IgD-negative memory B cell (primary cell): Measurements from ENCODE around the gene NUDT4. TPM values are rescaled to one million over a fixed set of nuclear protein-coding genes. Genes with fewer than 3 reads are reported as not detected.

Experiments used
- H3K27ac Mint-ChIP-seq, 3 donors: one replicate each; pipeline ENCODE4 v1.8.0; 2020 to 2022; ENCODE audit warnings: mild to moderate bottlenecking in 3 of 3, mixed read lengths in 3 of 3, moderate library complexity in 1 of 3
- H3K27me3 Mint-ChIP-seq: one replicate; pipeline ENCODE4 v1.8.0; 2021; ENCODE audit warnings: mixed read lengths
- H3K36me3 Mint-ChIP-seq: one replicate; pipeline ENCODE4 v1.8.0; 2020; ENCODE audit warnings: mild to moderate bottlenecking, mixed read lengths
- H3K4me1 Mint-ChIP-seq, 3 donors: one replicate each; pipeline ENCODE4 v1.8.0; 2020 to 2022; ENCODE audit warnings: mixed read lengths in 3 of 3, mild to moderate bottlenecking in 1 of 3
- H3K4me3 Mint-ChIP-seq, 4 donors: one replicate each; pipeline ENCODE4 v1.8.0; 2020 to 2022; ENCODE audit warnings: mild to moderate bottlenecking in 4 of 4, mixed read lengths in 4 of 4, moderate library complexity in 3 of 4
- H3K9me3 Mint-ChIP-seq, 3 donors: one replicate each; pipeline ENCODE4 v1.8.0; 2020 to 2021; ENCODE audit warnings: mixed read lengths in 3 of 3, mild to moderate bottlenecking in 1 of 3
- polyA plus RNA-seq: library from polyadenylated mRNA; unstranded; fragments of 300-500 nt; fragmentation: Illumina TruSeq; gene quantifications from one replicate; pipeline ENCODE4 v1.2.3, GENCODE V29; 2021

The NUDT4 gene
- polyA plus RNA-seq, 1 donor from 2014 or later = 99.0 TPM

- H3K9me3 Mint-ChIP-seq = no peaks in the 10 kb centered on the region
- H3K36me3 Mint-ChIP-seq = no peaks in the 10 kb centered on the region
- H3K27ac Mint-ChIP-seq = peak within 1 kb of the TSS; percentile 90 to 97 (median 93)
- peaks cover 31 to 47% (median 40%) of the 10 kb centered on the region in 3 donors for H3K4me1 Mint-ChIP-seq
- H3K4me3 Mint-ChIP-seq = peak within 1 kb of the TSS; percentile 94 to 99 (median 98)
- H3K27me3 Mint-ChIP-seq = no peaks in the 10 kb centered on the region
Measured at GRCh38 chr12:93441617-93442410, 64.1 kb downstream of the NUDT4 start, which contains the start of gene UBE2N. TSS of gene UBE2N (minus strand) at chr12:93441947. CDS start at chr12:93441884, 63 bp downstream.

GRCh38 chr12:93442411-93443340, 65.0 kb downstream of the NUDT4 start:
- Mint-ChIP-seq H3K27me3 (no peaks in the 10 kb centered on the region), H3K27ac (peak overlapping the region; percentile 90 to 96 (median 93)), H3K4me1 (peaks cover 30 to 43% (median 40%) of the 10 kb centered on the region in 3 donors), H3K9me3 (no peaks in the 10 kb centered on the region), H3K4me3 (peak overlapping the region; percentile 93 to 99 (median 94)), H3K36me3 (no peaks in the 10 kb centered on the region)

- no peaks in the 10 kb centered on the region for H3K36me3 Mint-ChIP-seq
- peak overlapping the region; percentile 16 to 96 (median 90) for H3K27ac Mint-ChIP-seq
- no peaks in the 10 kb centered on the region for H3K27me3 Mint-ChIP-seq
- no peaks in the 10 kb centered on the region for H3K9me3 Mint-ChIP-seq
- H3K4me1 Mint-ChIP-seq = peaks cover 28 to 40% (median 36%) of the 10 kb centered on the region in 3 donors
- peak overlapping the region in 3 of 4 donors; percentile 44 to 93 (median 59) for H3K4me3 Mint-ChIP-seq
Measured at GRCh38 chr12:93443576-93443975, 65.9 kb downstream of the NUDT4 start.

- peak overlapping the region; percentile 37 to 82 (median 55) for H3K27ac Mint-ChIP-seq
- peak overlapping the region in 3 of 4 donors; percentile 35 to 72 (median 66) for H3K4me3 Mint-ChIP-seq
- peaks cover 25% of the 10 kb centered on the region in 3 donors for H3K4me1 Mint-ChIP-seq
- H3K36me3 Mint-ChIP-seq = no peaks in the 10 kb centered on the region
- H3K9me3 Mint-ChIP-seq = no peaks in the 10 kb centered on the region
- H3K27me3 Mint-ChIP-seq = no peaks in the 10 kb centered on the region
Measured at GRCh38 chr12:93447555-93448290, 70.0 kb downstream of the NUDT4 start.

GRCh38 chr12:93448796-93449195, 71.1 kb downstream of the NUDT4 start:
- peak overlapping the region; percentile 7 to 48 (median 31) for H3K27ac Mint-ChIP-seq
- H3K36me3 Mint-ChIP-seq = no peaks in the 10 kb centered on the region
- H3K4me1 Mint-ChIP-seq = peaks cover 18 to 22% (median 21%) of the 10 kb centered on the region in 3 donors
- H3K4me3 Mint-ChIP-seq = peak overlapping the region in 3 of 4 donors; percentile 30 to 89 (median 85)
- no peaks in the 10 kb centered on the region for H3K27me3 Mint-ChIP-seq
- H3K9me3 Mint-ChIP-seq = no peaks in the 10 kb centered on the region

- Mint-ChIP-seq H3K36me3 (no peaks in the 10 kb centered on the region), H3K4me1 (peaks cover 18 to 22% (median 21%) of the 10 kb centered on the region in 3 donors), H3K27me3 (no peaks in the 10 kb centered on the region), H3K4me3 (peak overlapping the region; percentile 30 to 89 (median 72)), H3K27ac (peak overlapping the region; percentile 31 to 91 (median 48)), H3K9me3 (no peaks in the 10 kb centered on the region)
Measured at GRCh38 chr12:93449277-93449676, 71.6 kb downstream of the NUDT4 start.

- no peak overlapping the region for H3K27ac Mint-ChIP-seq
- H3K27me3 Mint-ChIP-seq = no peaks in the 10 kb centered on the region
- no peaks in the 10 kb centered on the region for H3K36me3 Mint-ChIP-seq
- H3K4me1 Mint-ChIP-seq = peaks cover 18 to 22% (median 21%) of the 10 kb centered on the region in 3 donors
- H3K4me3 Mint-ChIP-seq = no peak overlapping the region
- H3K9me3 Mint-ChIP-seq = no peaks in the 10 kb centered on the region
Measured at GRCh38 chr12:93451423-93452158, 73.9 kb downstream of the NUDT4 start.

- Mint-ChIP-seq H3K4me3 (no peak overlapping the region), H3K27me3 (no peaks in the 10 kb centered on the region), H3K36me3 (peaks cover 1% of the 10 kb centered on the region), H3K9me3 (no peaks in the 10 kb centered on the region), H3K4me1 (peaks cover 8 to 12% (median 9%) of the 10 kb centered on the region in 3 donors), H3K27ac (no peak overlapping the region)
Measured at GRCh38 chr12:93453633-93454032, 75.9 kb downstream of the NUDT4 start.

- H3K27me3 Mint-ChIP-seq = no peaks in the 10 kb centered on the region
- H3K4me3 Mint-ChIP-seq = no peak overlapping the region
- peaks cover 1% of the 10 kb centered on the region for H3K36me3 Mint-ChIP-seq
- H3K9me3 Mint-ChIP-seq = no peaks in the 10 kb centered on the region
- peaks cover 0 to 8% (median 5%) of the 10 kb centered on the region in 3 donors for H3K4me1 Mint-ChIP-seq
- H3K27ac Mint-ChIP-seq = no peak overlapping the region
Measured at GRCh38 chr12:93456077-93456476, 78.4 kb downstream of the NUDT4 start.

Other genes with a start within 250 kb of the NUDT4 start
- gene UBE2N, start 64.0 kb downstream of the NUDT4 start, polyA plus RNA-seq = 245 TPM
- 84.5 TPM for gene MRPL42, start 89.6 kb downstream of the NUDT4 start, polyA plus RNA-seq
- gene SOCS2, start 194.8 kb downstream of the NUDT4 start, polyA plus RNA-seq = 0.51 TPM